Fibroblast of lung (primary cell): ENCODE results near the gene MAP3K19. TPM values are rescaled to one million over a fixed set of nuclear protein-coding genes. Genes with fewer than 3 reads are reported as not detected.

Experiments used
- DNase-seq, 2 donors: peaks; one replicate each; pipeline versions ENCODE4 v3.0.0 to v3.0.0-alpha.2; 2010; ENCODE audit warnings: low read depth in 2 of 2
- H2AFZ ChIP-seq: 2 replicates; pipeline ENCODE4 v1.5.1; 2012; ENCODE audit warnings: low read length, control low read depth, inconsistent platforms
- H3K27ac ChIP-seq: 2 replicates; pipeline ENCODE4 v1.5.1; 2011; ENCODE audit warnings: low read length, control low read depth; ENCODE audit not compliant: insufficient read depth
- H3K27me3 ChIP-seq: 2 replicates; pipeline ENCODE4 v1.5.1; 2011; ENCODE audit warnings: mild to moderate bottlenecking, low read length; ENCODE audit not compliant: control insufficient read depth, insufficient read depth
- H3K36me3 ChIP-seq: 2 replicates; pipeline ENCODE4 v1.5.1; 2011; ENCODE audit warnings: low read length; ENCODE audit not compliant: control insufficient read depth, insufficient read depth
- H3K4me1 ChIP-seq: 2 replicates; pipeline ENCODE4 v1.5.1; 2011; ENCODE audit warnings: low read length; ENCODE audit not compliant: control insufficient read depth, insufficient read depth; ENCODE audit errors: extremely low read depth
- H3K4me2 ChIP-seq: 2 replicates; pipeline ENCODE4 v1.5.1; 2011; ENCODE audit warnings: low read length, control low read depth; ENCODE audit not compliant: insufficient read depth; ENCODE audit errors: extremely low read depth
- H3K4me3 ChIP-seq, 4 experiments: fragments of 200-600 bp in 1 of 4; sonication (generic) in 1 of 4; replicated peaks in 1 of 4; 2 replicates each; pipeline ENCODE4 v1.5.1; 2011 to 2016; ENCODE audit warnings: low read length in 4 of 4, low read depth in 3 of 4, mild to moderate bottlenecking in 3 of 4, control low read depth in 2 of 4, inconsistent platforms in 1 of 4, mixed read lengths in 1 of 4; ENCODE audit not compliant: insufficient read depth in 1 of 4; ENCODE audit errors: control extremely low read depth in 1 of 4
- H3K79me2 ChIP-seq: 2 replicates; pipeline ENCODE4 v1.5.1; 2012; ENCODE audit warnings: mild to moderate bottlenecking, low read length, inconsistent platforms; ENCODE audit not compliant: control insufficient read depth, insufficient read depth
- H3K9ac ChIP-seq: 2 replicates; pipeline ENCODE4 v1.5.1; 2011; ENCODE audit warnings: mild to moderate bottlenecking, low read length, control low read depth; ENCODE audit not compliant: insufficient read depth
- H3K9me3 ChIP-seq: 2 replicates; pipeline ENCODE4 v1.5.1; 2012; ENCODE audit warnings: low read depth, low read length; ENCODE audit not compliant: control insufficient read depth, insufficient read depth
- H4K20me1 ChIP-seq: 2 replicates; pipeline ENCODE4 v1.5.1; 2011; ENCODE audit warnings: low read length; ENCODE audit not compliant: control insufficient read depth, insufficient read depth; ENCODE audit errors: extremely low read depth
- EZH2 ChIP-seq: IDR thresholded peaks from 2 replicates; pipeline ENCODE4 v1.5.1; 2012; ENCODE audit warnings: low read length, control low read depth, mild to moderate bottlenecking; ENCODE audit errors: missing control alignments
- polyA minus RNA-seq: library from RNA; depleted of rRNA, polyadenylated mRNA; stranded (reverse); fragments of >200 nt; gene quantifications from 2 replicates; pipeline ENCODE4 v1.2.3, GENCODE V29; 2011; ENCODE audit warnings: low replicate concordance
- polyA plus RNA-seq, 2 donors: library from polyadenylated mRNA; depleted of rRNA in 1 of 2; stranded (reverse) in 1 of 2; unstranded in 1 of 2; fragments of >200 nt; gene quantifications; 2 replicates each; pipeline ENCODE4 v1.2.1, GENCODE V29; 2011 to 2012; ENCODE audit warnings: missing spikeins in 1 of 2
- total RNA-seq: library from RNA; depleted of rRNA; stranded (reverse); fragments of >200 nt; gene quantifications from 2 replicates; pipeline ENCODE4 v1.2.1, GENCODE V29; 2014
- TF ChIP-seq, protein P1 (sequence below), 2 donors: IDR thresholded peaks in 1 of 2; conservative IDR thresholded peaks in 1 of 2; 1 replicate in 1 of 2; 2 replicates in 1 of 2; pipeline ENCODE4 v1.5.1; 2011 to 2012; ENCODE audit warnings: low read length in 2 of 2, control low read depth in 1 of 2, inconsistent platforms in 1 of 2, low read depth in 1 of 2, mild to moderate bottlenecking in 1 of 2

The MAP3K19 gene, protein sequence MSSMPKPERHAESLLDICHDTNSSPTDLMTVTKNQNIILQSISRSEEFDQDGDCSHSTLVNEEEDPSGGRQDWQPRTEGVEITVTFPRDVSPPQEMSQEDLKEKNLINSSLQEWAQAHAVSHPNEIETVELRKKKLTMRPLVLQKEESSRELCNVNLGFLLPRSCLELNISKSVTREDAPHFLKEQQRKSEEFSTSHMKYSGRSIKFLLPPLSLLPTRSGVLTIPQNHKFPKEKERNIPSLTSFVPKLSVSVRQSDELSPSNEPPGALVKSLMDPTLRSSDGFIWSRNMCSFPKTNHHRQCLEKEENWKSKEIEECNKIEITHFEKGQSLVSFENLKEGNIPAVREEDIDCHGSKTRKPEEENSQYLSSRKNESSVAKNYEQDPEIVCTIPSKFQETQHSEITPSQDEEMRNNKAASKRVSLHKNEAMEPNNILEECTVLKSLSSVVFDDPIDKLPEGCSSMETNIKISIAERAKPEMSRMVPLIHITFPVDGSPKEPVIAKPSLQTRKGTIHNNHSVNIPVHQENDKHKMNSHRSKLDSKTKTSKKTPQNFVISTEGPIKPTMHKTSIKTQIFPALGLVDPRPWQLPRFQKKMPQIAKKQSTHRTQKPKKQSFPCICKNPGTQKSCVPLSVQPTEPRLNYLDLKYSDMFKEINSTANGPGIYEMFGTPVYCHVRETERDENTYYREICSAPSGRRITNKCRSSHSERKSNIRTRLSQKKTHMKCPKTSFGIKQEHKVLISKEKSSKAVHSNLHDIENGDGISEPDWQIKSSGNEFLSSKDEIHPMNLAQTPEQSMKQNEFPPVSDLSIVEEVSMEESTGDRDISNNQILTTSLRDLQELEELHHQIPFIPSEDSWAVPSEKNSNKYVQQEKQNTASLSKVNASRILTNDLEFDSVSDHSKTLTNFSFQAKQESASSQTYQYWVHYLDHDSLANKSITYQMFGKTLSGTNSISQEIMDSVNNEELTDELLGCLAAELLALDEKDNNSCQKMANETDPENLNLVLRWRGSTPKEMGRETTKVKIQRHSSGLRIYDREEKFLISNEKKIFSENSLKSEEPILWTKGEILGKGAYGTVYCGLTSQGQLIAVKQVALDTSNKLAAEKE (N-terminal part only)
- not detected in 2 replicates for total RNA-seq
- polyA plus RNA-seq = not detected in 2 replicates
- not detected in 2 replicates for polyA plus RNA-seq (2012)
- polyA minus RNA-seq = not detected in 2 replicates

DNA sequence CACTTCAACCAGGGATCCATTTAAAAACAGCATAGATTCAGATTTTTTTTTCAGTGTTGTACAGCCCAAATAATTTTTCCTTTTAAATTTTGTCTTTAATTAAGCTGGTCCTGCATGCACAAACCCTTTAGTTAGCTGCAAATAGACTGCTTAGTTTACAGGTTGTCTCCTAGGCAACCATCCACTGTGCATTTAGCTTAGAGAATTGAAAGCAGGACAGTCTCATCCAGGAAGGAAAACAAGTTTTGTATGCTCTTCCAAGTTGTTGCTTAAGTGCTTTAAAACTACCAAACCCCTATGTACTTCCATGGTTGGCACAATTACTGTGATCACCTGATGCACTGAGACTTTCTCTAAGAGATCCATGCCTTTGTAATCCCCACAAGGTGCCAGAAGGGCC, at the start of gene MAP3K19:
Gene MAP3K19 (minus strand): TSS at position 148 of the 400 bp plus-strand sequence. CDS start 22,800 bp downstream, outside the sequence.
- H3K9me3 ChIP-seq = no peaks in the 10 kb centered on the region
- no peak within 1 kb of the TSS for H3K27ac ChIP-seq
- TF ChIP-seq, protein P1, sequence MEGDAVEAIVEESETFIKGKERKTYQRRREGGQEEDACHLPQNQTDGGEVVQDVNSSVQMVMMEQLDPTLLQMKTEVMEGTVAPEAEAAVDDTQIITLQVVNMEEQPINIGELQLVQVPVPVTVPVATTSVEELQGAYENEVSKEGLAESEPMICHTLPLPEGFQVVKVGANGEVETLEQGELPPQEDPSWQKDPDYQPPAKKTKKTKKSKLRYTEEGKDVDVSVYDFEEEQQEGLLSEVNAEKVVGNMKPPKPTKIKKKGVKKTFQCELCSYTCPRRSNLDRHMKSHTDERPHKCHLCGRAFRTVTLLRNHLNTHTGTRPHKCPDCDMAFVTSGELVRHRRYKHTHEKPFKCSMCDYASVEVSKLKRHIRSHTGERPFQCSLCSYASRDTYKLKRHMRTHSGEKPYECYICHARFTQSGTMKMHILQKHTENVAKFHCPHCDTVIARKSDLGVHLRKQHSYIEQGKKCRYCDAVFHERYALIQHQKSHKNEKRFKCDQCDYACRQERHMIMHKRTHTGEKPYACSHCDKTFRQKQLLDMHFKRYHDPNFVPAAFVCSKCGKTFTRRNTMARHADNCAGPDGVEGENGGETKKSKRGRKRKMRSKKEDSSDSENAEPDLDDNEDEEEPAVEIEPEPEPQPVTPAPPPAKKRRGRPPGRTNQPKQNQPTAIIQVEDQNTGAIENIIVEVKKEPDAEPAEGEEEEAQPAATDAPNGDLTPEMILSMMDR (conservative IDR thresholded peaks at IDR 0.05 in 1 of 2, IDR thresholded peaks at IDR 0.05 in 1 of 2; ENCODE audit: low read depth in 1 of 2, low read length in 2 of 2) = no peak
- TF ChIP-seq EZH2 = no peak
- no peak for DNase-seq
- no peaks in the 10 kb centered on the region for H3K27me3 ChIP-seq
- H3K4me1 ChIP-seq = no peaks in the 10 kb centered on the region
- H3K36me3 ChIP-seq = no peaks in the 10 kb centered on the region
- H2AFZ ChIP-seq = no peak within 1 kb of the TSS
- H3K79me2 ChIP-seq = peaks cover 1% of the 10 kb centered on the region
- H4K20me1 ChIP-seq = no peaks in the 10 kb centered on the region
- no peak within 1 kb of the TSS for H3K9ac ChIP-seq
- H3K4me3 ChIP-seq = no peak within 1 kb of the TSS
- H3K4me2 ChIP-seq = no peak within 1 kb of the TSS

DNA sequence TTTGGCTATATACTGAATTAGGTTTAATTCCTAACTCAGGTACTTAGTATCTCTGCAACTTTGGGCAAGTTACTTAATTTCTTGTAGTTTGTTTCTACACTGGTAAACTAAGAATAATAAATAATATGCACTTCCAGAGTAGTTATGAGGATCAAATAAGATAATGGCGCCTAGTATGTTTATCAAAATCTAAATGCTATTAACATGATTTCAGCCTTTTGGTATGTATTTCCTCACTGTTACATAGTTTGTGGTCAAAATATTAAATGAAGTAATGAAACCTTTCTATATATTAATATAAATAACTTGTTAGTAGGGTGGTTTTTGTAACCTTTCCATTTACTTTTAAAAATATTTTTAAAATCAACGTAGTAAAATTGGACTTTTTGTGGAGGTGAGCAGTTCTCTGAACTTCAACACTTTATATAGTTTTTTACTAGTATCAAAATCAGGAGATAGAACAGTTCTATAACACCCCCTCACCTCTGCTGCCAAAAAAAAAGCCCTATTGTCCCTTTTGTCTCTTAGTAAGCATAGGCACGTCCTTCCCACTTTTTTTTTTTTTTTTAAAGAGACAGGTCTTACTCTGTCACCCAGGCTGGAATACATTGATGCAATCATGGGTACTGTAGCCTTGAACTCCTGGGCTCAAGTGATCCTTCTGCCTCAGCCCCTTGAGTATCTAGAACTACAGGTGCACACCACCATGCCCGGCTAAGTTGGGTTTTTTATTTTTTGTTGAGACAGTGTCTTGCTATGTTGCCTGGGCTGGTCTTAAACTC, 49.6 kb upstream of the MAP3K19 start:
- Histone ChIP-seq H3K36me3 (no peaks in the 10 kb centered on the region), H2AFZ (no peak overlapping the region), H3K4me2 (no peak overlapping the region), H3K4me3 (no peak overlapping the region), H3K9me3 (no peaks in the 10 kb centered on the region), H3K27ac (peak overlapping the region; percentile 20), H3K27me3 (no peaks in the 10 kb centered on the region), H3K4me1 (no peaks in the 10 kb centered on the region), H3K79me2 (no peaks in the 10 kb centered on the region), H3K9ac (no peak overlapping the region), H4K20me1 (no peaks in the 10 kb centered on the region)
- TF ChIP-seq, protein P1 (conservative IDR thresholded peaks at IDR 0.05 in 1 of 2, IDR thresholded peaks at IDR 0.05 in 1 of 2; ENCODE audit: low read depth in 1 of 2, low read length in 2 of 2) = no peak
- TF ChIP-seq EZH2 = no peak
- peak; percentile 13 to 52 for DNase-seq
